GM12872 (cell line): ENCODE measurements around the gene DCDC1.

Source experiments
- CTCF ChIP-seq: IDR thresholded peaks from 3 replicates; pipeline ENCODE4 v1.5.1; 2011; ENCODE audit warnings: low read depth, mild to moderate bottlenecking, low read length, moderate library complexity; ENCODE audit not compliant: insufficient read depth

Gene DCDC1

GRCh38 chr11:31264834-31265233 is 104.7 kb downstream of the DCDC1 start:
- no peak for TF ChIP-seq CTCF

GRCh38 chr11:31262761-31263160 is 106.8 kb downstream of the DCDC1 start:
- TF ChIP-seq CTCF, result no peak

- no peak for TF ChIP-seq CTCF
Measured at GRCh38 chr11:31259797-31260196, 109.7 kb downstream of the DCDC1 start.

- TF ChIP-seq CTCF, result no peak
Measured at GRCh38 chr11:31254415-31254814, 115.1 kb downstream of the DCDC1 start.

- no peak for TF ChIP-seq CTCF
Measured at GRCh38 chr11:31248768-31249167, 120.8 kb downstream of the DCDC1 start.

GRCh38 chr11:31247321-31247720 is 122.2 kb downstream of the DCDC1 start:
- TF ChIP-seq CTCF, result no peak

- no peak for TF ChIP-seq CTCF
Measured at GRCh38 chr11:31246451-31247165, 122.9 kb downstream of the DCDC1 start.
